Measurements from ENCODE around the gene MOB1A.

The MOB1A gene

DNA sequence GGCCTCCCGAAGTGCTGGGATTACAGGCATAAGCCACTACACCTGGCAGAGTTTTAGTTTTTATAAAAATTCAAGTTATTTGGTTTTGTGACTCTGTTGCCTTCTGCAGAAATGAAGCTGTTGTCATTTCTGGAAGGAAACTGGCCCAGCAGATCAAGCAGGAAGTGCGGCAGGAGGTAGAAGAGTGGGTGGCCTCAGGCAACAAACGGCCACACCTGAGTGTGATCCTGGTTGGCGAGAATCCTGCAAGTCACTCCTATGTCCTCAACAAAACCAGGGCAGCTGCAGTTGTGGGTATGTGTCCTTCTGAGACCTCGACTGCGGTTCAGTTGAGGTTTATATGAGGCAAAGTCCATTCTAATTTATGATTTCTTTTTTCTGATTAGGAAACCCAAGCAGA, 26.9 kb upstream of the MOB1A start:
- in situ Hi-C loops (cut with MboI; ENCODE audit: low sequenced_read_pairs, unreplicated experiment): no loop called here
- TF ChIP-seq, protein P1, sequence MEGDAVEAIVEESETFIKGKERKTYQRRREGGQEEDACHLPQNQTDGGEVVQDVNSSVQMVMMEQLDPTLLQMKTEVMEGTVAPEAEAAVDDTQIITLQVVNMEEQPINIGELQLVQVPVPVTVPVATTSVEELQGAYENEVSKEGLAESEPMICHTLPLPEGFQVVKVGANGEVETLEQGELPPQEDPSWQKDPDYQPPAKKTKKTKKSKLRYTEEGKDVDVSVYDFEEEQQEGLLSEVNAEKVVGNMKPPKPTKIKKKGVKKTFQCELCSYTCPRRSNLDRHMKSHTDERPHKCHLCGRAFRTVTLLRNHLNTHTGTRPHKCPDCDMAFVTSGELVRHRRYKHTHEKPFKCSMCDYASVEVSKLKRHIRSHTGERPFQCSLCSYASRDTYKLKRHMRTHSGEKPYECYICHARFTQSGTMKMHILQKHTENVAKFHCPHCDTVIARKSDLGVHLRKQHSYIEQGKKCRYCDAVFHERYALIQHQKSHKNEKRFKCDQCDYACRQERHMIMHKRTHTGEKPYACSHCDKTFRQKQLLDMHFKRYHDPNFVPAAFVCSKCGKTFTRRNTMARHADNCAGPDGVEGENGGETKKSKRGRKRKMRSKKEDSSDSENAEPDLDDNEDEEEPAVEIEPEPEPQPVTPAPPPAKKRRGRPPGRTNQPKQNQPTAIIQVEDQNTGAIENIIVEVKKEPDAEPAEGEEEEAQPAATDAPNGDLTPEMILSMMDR (IDR thresholded peaks at IDR 0.05; ENCODE audit: borderline replicate concordance, control extremely low read depth, extremely low read depth, insufficient read depth, missing control alignments): no peak
- no peak for DNase-seq (ENCODE audit: low spot score)

DNA sequence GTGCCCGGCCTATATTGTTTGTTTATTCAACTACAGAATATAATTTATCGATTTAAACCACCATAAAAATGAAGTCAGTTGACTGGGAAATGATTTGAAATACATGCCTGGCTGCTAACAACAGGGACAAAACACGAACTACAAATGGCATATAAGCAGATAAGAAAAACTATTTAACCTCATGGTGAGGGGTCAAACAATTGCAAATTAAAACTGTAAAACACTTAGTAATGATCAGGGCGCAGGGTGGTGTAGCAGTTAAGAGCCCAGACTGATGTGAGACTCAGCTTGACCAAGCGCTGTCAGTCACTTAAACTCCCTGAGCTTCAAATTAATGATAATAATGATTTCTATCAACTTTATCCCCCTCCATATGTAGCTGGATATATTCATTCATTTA, 26.4 kb upstream of the MOB1A start:
- in situ Hi-C loops (cut with MboI; ENCODE audit: low sequenced_read_pairs, unreplicated experiment): no loop called here
- no peak for DNase-seq (ENCODE audit: low spot score)
- TF ChIP-seq, protein P1 (IDR thresholded peaks at IDR 0.05; ENCODE audit: borderline replicate concordance, control extremely low read depth, extremely low read depth, insufficient read depth, missing control alignments): no peak

DNA sequence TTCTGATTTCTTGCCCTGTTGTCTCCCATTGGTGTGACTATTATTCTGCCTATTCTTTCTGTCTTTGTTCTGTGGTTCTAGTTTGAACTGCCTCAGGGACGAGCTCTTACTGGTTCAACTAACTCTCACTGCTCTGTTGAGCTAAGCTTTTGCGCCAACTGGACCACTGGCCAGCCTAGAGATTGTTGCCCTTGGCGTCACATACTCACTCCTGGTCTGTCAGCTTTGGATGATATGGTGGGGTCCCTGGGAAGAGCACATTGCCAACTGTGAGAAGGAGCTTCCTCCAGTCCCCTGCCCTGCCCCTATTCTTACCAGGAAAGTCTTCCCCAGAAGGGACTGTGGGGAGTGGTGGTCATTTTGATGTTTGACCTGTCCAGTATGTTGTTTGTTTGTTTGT, 25.8 kb upstream of the MOB1A start:
- DNase-seq (ENCODE audit: low spot score): no peak
- TF ChIP-seq, protein P1 (IDR thresholded peaks at IDR 0.05; ENCODE audit: borderline replicate concordance, control extremely low read depth, extremely low read depth, insufficient read depth, missing control alignments): no peak
- in situ Hi-C loops (cut with MboI; ENCODE audit: low sequenced_read_pairs, unreplicated experiment): no loop called here

DNA sequence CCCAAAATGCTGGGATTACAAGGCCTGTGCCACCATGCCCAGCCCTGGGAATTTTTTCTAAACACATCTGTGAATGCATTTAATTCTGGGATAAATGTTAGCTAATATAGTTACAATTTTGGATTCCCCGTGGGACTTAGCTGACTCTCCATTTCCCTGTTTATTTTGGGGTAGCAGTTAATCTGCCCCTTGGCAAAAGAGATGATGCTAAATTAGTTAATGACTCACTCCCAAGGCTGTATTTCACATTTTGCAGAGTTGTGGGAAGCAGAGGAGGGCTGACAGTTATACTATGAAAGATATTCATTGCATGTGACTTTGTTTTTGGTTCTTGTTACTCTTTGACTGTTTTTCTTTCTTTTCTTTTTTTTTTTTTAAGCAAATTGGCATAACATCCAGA, 22.9 kb upstream of the MOB1A start:
- DNase-seq (ENCODE audit: low spot score): no peak
- TF ChIP-seq, protein P1 (IDR thresholded peaks at IDR 0.05; ENCODE audit: borderline replicate concordance, control extremely low read depth, extremely low read depth, insufficient read depth, missing control alignments): no peak
- in situ Hi-C loops (cut with MboI; ENCODE audit: low sequenced_read_pairs, unreplicated experiment): no loop called here

DNA sequence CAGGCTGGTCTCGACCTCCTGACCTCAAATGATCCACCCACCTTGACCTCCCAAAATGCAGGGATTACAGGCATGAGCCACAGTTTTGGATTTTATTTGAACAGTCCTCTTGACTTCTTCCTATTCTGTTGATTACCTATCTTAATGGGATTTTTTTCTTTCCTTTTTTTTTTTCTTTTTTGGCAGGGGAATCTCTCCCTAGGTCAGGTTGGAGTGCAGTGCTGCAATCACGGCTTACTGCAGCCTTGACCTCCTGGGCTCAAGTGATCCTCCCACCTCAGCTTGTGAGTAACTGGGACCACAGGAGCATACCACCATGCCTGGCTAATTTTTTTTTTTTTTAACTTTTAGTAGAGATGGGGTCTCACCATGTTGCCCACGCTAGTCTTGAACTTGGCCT, 22.5 kb upstream of the MOB1A start:
- DNase-seq (ENCODE audit: low spot score): no peak
- in situ Hi-C loops (cut with MboI; ENCODE audit: low sequenced_read_pairs, unreplicated experiment): no loop called here
- TF ChIP-seq, protein P1 (IDR thresholded peaks at IDR 0.05; ENCODE audit: borderline replicate concordance, control extremely low read depth, extremely low read depth, insufficient read depth, missing control alignments): no peak

DNA sequence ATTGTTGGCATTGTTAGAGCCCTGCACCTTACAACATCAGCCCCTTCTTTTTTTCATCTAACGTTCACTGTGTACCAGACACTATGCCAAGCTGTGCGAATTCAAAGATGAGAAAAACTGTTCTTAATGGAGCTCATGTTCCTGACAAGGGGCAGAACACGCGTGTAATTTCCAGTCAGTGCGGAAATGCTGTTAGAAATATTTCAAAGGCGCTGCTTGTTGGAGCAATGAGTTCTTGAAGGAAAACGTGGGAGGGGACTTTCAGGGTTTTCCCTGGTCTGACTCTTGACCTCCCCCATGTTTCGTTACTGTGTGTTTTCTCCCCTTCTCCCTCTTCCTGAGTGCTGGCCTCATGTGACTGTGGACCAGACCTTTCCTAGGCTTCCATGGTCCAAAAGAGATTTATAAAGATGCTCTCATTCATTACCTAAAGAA, 21.2 kb upstream of the MOB1A start:
- peak; percentile 33 for DNase-seq (ENCODE audit: low spot score)

More for the DNA sequence above, 21.2 kb upstream of the MOB1A start:
- TF ChIP-seq, protein P1 (IDR thresholded peaks at IDR 0.05; ENCODE audit: borderline replicate concordance, control extremely low read depth, extremely low read depth, insufficient read depth, missing control alignments): no peak
- in situ Hi-C loops (cut with MboI; ENCODE audit: low sequenced_read_pairs, unreplicated experiment): no loop called here

All from GM13976 (cell line).